ENCODE results near the gene OR6V1. TPM values are rescaled to one million over a fixed set of nuclear protein-coding genes. Genes with fewer than 3 reads are reported as not detected.
"Not testable (repeated sequence)": the region's sequence is repeated elsewhere in the genome, so short reads cannot be mapped to it uniquely, and the experiment has no call there.

OR6V1 gene
- total and polyA plus RNA-seq, 10 of the 15 experiments (the other 5 are each of a cell fraction or from before 2014, with no cell fraction given), result not detected

DNA sequence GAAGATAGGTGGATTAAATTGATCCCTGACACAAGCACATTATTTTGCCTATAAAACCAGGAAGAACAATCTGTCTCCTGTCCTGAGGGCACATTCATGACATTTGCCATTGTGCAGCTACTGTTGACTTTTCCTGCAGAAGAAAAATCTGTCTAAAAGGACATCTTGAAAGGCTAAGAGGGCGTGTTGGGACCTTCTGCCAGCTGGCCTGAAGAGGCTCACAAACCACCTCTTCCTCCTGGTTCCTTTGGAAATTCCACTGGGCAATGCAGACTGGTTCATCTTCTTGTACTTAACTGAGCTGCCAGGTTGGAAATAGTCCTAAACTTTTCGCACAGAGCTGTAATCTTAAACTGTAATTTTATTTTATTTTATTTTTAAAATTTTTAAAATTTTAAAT, 44.0 kb downstream of the OR6V1 start:
- Histone ChIP-seq H3K4me3 (no peak overlapping the region), H3K9me3 (replicated peaks; ENCODE audit: control insufficient read depth, insufficient read depth, low read length) (no peaks in the 10 kb centered on the region), H3K27ac (ENCODE audit: control insufficient read depth, insufficient read depth) (no peak overlapping the region), H3K36me3 (ENCODE audit: control insufficient read depth in 2 of 2, insufficient read depth in 2 of 2, low read length in 1 of 2) (no peaks in the 10 kb centered on the region), H3K9ac (ENCODE audit: control insufficient read depth, insufficient read depth, low read length) (no peak overlapping the region), H3K4me2 (ENCODE audit: control insufficient read depth, insufficient read depth) (no peak overlapping the region), H3K27me3 (replicated peaks in 1 of 2; ENCODE audit: control insufficient read depth in 2 of 2, insufficient read depth in 2 of 2, low read length in 1 of 2) (no peaks in the 10 kb centered on the region), H3K79me2 (ENCODE audit: control insufficient read depth, insufficient read depth, low read length) (no peaks in the 10 kb centered on the region), H4K20me1 (ENCODE audit: control insufficient read depth, insufficient read depth) (no peaks in the 10 kb centered on the region), H2AFZ (ENCODE audit: control insufficient read depth, low read depth, low read length) (no peak overlapping the region), H3K4me1 (ENCODE audit: control insufficient read depth, insufficient read depth, low read length) (no peaks in the 10 kb centered on the region)
- DNase-seq (ENCODE audit: low read depth, low spot score) (no peak), ATAC-seq (no peak), FAIRE-seq (no peak)
- SMC1A ChIA-PET (ENCODE audit: uncharacterized antibody, unreplicated experiment), result no interaction called here
- in situ Hi-C loops (cut with MboI), result no loop called here
- RAD21 ChIA-PET (ENCODE audit: unreplicated experiment), result no interaction called here
- CTCF ChIA-PET, result no interaction called here
- BruUV-seq (replicated peaks), result no TSS peak
- WGBS (ENCODE audit: insufficient coverage, insufficient replicate concordance, low lambda C conversion rate, missing lambda C conversion rate), result 5% methylated on average over 2 of the region's 2 CpGs
- POLR2A ChIA-PET, result interaction anchor here (0.7 kb wide), 1 partner anchor 16 kb away, joined by 3 read pairs; no protein-coding TSS in a partner anchor
- intact Hi-C loops (cut with micrococcal nuclease; ENCODE audit: unreplicated experiment), result loop anchor here (5.0 kb wide), 1 partner anchor 51 kb away; no protein-coding TSS in a partner anchor
- TF ChIP-seq, protein P1, sequence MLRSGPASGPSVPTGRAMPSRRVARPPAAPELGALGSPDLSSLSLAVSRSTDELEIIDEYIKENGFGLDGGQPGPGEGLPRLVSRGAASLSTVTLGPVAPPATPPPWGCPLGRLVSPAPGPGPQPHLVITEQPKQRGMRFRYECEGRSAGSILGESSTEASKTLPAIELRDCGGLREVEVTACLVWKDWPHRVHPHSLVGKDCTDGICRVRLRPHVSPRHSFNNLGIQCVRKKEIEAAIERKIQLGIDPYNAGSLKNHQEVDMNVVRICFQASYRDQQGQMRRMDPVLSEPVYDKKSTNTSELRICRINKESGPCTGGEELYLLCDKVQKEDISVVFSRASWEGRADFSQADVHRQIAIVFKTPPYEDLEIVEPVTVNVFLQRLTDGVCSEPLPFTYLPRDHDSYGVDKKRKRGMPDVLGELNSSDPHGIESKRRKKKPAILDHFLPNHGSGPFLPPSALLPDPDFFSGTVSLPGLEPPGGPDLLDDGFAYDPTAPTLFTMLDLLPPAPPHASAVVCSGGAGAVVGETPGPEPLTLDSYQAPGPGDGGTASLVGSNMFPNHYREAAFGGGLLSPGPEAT (IDR thresholded peaks at IDR 0.05; ENCODE audit: low read depth), result no peak
- TF ChIP-seq WRNIP1 (IDR thresholded peaks at IDR 0.05; ENCODE audit: borderline replicate concordance, low read depth, low read length) (no peak), BHLHE40 (IDR thresholded peaks at IDR 0.05; ENCODE audit: borderline replicate concordance in 1 of 2, low read depth in 2 of 2, low read length in 1 of 2) (no peak)
- TF ChIP-seq, protein P2, sequence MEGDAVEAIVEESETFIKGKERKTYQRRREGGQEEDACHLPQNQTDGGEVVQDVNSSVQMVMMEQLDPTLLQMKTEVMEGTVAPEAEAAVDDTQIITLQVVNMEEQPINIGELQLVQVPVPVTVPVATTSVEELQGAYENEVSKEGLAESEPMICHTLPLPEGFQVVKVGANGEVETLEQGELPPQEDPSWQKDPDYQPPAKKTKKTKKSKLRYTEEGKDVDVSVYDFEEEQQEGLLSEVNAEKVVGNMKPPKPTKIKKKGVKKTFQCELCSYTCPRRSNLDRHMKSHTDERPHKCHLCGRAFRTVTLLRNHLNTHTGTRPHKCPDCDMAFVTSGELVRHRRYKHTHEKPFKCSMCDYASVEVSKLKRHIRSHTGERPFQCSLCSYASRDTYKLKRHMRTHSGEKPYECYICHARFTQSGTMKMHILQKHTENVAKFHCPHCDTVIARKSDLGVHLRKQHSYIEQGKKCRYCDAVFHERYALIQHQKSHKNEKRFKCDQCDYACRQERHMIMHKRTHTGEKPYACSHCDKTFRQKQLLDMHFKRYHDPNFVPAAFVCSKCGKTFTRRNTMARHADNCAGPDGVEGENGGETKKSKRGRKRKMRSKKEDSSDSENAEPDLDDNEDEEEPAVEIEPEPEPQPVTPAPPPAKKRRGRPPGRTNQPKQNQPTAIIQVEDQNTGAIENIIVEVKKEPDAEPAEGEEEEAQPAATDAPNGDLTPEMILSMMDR (IDR thresholded peaks at IDR 0.05 in 2 of 3, conservative IDR thresholded peaks at IDR 0.05 in 1 of 3; ENCODE audit: control insufficient read depth in 2 of 3, extremely low read depth in 1 of 3, insufficient read depth in 1 of 3, low read depth in 3 of 3, low read length in 3 of 3), result no peak
- TF ChIP-seq, protein P3, sequence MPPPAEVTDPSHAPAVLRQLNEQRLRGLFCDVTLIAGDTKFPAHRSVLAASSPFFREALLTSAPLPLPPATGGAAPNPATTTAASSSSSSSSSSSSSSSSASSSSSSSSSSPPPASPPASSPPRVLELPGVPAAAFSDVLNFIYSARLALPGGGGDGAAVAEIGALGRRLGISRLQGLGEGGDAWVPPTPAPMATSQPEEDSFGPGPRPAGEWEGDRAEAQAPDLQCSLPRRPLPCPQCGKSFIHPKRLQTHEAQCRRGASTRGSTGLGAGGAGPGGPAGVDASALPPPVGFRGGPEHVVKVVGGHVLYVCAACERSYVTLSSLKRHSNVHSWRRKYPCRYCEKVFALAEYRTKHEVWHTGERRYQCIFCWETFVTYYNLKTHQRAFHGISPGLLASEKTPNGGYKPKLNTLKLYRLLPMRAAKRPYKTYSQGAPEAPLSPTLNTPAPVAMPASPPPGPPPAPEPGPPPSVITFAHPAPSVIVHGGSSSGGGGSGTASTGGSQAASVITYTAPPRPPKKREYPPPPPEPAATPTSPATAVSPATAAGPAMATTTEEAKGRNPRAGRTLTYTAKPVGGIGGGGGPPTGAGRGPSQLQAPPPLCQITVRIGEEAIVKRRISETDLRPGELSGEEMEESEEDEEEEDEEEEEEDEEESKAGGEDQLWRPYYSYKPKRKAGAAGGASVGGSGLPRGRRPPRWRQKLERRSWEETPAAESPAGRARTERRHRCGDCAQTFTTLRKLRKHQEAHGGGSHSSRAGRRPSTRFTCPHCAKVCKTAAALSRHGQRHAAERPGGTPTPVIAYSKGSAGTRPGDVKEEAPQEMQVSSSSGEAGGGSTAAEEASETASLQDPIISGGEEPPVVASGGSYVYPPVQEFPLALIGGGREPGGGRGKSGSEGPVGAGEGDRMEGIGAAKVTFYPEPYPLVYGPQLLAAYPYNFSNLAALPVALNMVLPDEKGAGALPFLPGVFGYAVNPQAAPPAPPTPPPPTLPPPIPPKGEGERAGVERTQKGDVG (CRISPR knock-in tag; IDR thresholded peaks at IDR 0.05), result no peak

DNA sequence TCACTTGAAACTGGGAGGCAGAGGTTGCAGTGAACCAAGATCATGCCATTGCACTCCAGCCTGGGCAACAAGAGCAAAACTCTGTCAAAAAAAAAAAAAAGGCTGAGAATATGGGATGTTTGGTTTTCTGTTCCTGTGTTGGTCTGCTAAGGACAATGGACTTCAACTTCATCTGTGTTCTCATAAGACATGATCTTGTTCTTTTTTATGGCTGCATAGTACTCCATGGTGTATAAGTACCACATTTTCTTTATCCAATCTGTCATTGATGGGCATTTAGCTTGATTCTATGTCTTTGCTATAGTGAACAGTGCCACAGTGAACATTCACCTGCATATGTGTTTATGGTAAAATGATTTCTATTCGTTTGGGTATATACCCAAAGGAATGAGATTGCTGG, 47.4 kb downstream of the OR6V1 start:
- not testable (repeated sequence) for ATAC-seq; BruUV-seq (replicated peaks)

More for the DNA sequence above, 47.4 kb downstream of the OR6V1 start:
- intact Hi-C loops (cut with micrococcal nuclease; ENCODE audit: unreplicated experiment), result loop anchor here (5.0 kb wide), 1 partner anchor 48 kb away; no protein-coding TSS in a partner anchor
- H3K27me3 ChIP-seq (replicated peaks in 1 of 2; ENCODE audit: control insufficient read depth in 2 of 2, insufficient read depth in 2 of 2, low read length in 1 of 2); in situ Hi-C loops (cut with MboI); H3K4me3 ChIP-seq; SMC1A ChIA-PET (ENCODE audit: uncharacterized antibody, unreplicated experiment); H4K20me1 ChIP-seq (ENCODE audit: control insufficient read depth, insufficient read depth); H3K79me2 ChIP-seq (ENCODE audit: control insufficient read depth, insufficient read depth, low read length); H3K9ac ChIP-seq (ENCODE audit: control insufficient read depth, insufficient read depth, low read length); H3K4me2 ChIP-seq (ENCODE audit: control insufficient read depth, insufficient read depth); H3K9me3 ChIP-seq (replicated peaks; ENCODE audit: control insufficient read depth, insufficient read depth, low read length); FAIRE-seq; H3K27ac ChIP-seq (ENCODE audit: control insufficient read depth, insufficient read depth); RAD21 ChIA-PET (ENCODE audit: unreplicated experiment); DNase-seq (ENCODE audit: low read depth, low spot score); H3K36me3 ChIP-seq (ENCODE audit: control insufficient read depth in 2 of 2, insufficient read depth in 2 of 2, low read length in 1 of 2); H3K4me1 ChIP-seq (ENCODE audit: control insufficient read depth, insufficient read depth, low read length); H2AFZ ChIP-seq (ENCODE audit: control insufficient read depth, low read depth, low read length); POLR2A ChIA-PET: not testable (repeated sequence)
- CTCF ChIA-PET, result interaction anchor here (1.5 kb wide), 1 partner anchor 12 kb away, joined by 7 read pairs; no protein-coding TSS in a partner anchor
- WGBS (ENCODE audit: insufficient coverage, insufficient replicate concordance, low lambda C conversion rate, missing lambda C conversion rate), result 22% methylated on average over 1 of the region's 1 CpG
